GM12878 (cell line): ENCODE results near the gene SMOC2. TPM values are rescaled to one million over a fixed set of nuclear protein-coding genes. Genes with fewer than 3 reads are reported as not detected.

Source experiments
- ATAC-seq: fragments of 200-7000 bp; cut with Tn5 transposase; 3 replicates; pipeline ENCODE4 v1.9.1; 2020; ENCODE audit warnings: mild to moderate bottlenecking, moderate library complexity
- BruUV-seq: library from RNA; stranded (reverse); fragments of 400-500 nt; replicated peaks from 2 replicates; lab custom pipeline; 2021; lab: Mats Ljungman, UMichigan
- CTCF ChIA-PET: fragments of 300-600 bp; sonication (Branson Sonifier 250); formaldehyde crosslinking; extraction: SDS; loops from one replicate; lab custom pipeline; 2021; ENCODE audit warnings: inconsistent platforms; lab: Yijun Ruan, JAX
- POLR2A ChIA-PET: fragments of 350-600 bp; formaldehyde crosslinking; extraction: SDS; loops from one replicate; lab custom pipeline; 2021; ENCODE audit warnings: inconsistent platforms; lab: Charles Lee
- RAD21 ChIA-PET: fragments of 300-600 bp; sonication (Branson Sonifier 250); formaldehyde crosslinking; loops from one replicate; lab custom pipeline; 2023; ENCODE audit warnings: antibody characterized with exemption; ENCODE audit not compliant: unreplicated experiment; lab: Charles Lee
- SMC1A ChIA-PET: fragments of 300-600 bp; sonication (Branson Sonifier 250); formaldehyde crosslinking; loops from one replicate; lab custom pipeline; 2023; ENCODE audit not compliant: unreplicated experiment, uncharacterized antibody; lab: Charles Lee
- DNase-seq: peaks from one replicate; pipeline ENCODE4 v3.0.0-alpha.2; 2011; ENCODE audit warnings: low read depth, low spot score
- FAIRE-seq: peaks from 3 replicates; lab custom pipeline; 2011; peaks lifted over from hg19 to GRCh38; lab: Jason Lieb, UNC
- H2AFZ ChIP-seq: 2 replicates; pipeline ENCODE4 v1.6.0; 2011; ENCODE audit warnings: low read depth, low read length, control low read depth; ENCODE audit not compliant: control insufficient read depth
- H3K27ac ChIP-seq: 2 replicates; pipeline ENCODE4 v1.5.1; 2011; ENCODE audit warnings: control low read depth; ENCODE audit not compliant: control insufficient read depth, insufficient read depth
- H3K27me3 ChIP-seq, 2 experiments: replicated peaks in 1 of 2; 2 replicates each; pipeline versions ENCODE4 v1.6.0 to v1.6.1; 2011; ENCODE audit warnings: low read length in 1 of 2; ENCODE audit not compliant: control insufficient read depth in 2 of 2, insufficient read depth in 2 of 2
- H3K36me3 ChIP-seq, 2 experiments: 2 replicates each; pipeline ENCODE4 v1.5.1; 2011; ENCODE audit warnings: low read length in 1 of 2; ENCODE audit not compliant: control insufficient read depth in 2 of 2, insufficient read depth in 2 of 2
- H3K4me1 ChIP-seq: 2 replicates; pipeline ENCODE4 v1.6.1; 2011; ENCODE audit warnings: mild to moderate bottlenecking, low read length, moderate library complexity, mixed read lengths; ENCODE audit not compliant: control insufficient read depth, insufficient read depth
- H3K4me2 ChIP-seq: 2 replicates; pipeline ENCODE4 v1.6.0; 2011; ENCODE audit warnings: control low read depth; ENCODE audit not compliant: control insufficient read depth, insufficient read depth
- H3K4me3 ChIP-seq: fragments of 200-600 bp; sonication (generic); 2 replicates; pipeline ENCODE4 v1.5.1; 2016
- H3K79me2 ChIP-seq: 2 replicates; pipeline ENCODE4 v1.6.0; 2011; ENCODE audit warnings: low read length; ENCODE audit not compliant: control insufficient read depth, insufficient read depth
- H3K9ac ChIP-seq: 2 replicates; pipeline ENCODE4 v1.8.0; 2011; ENCODE audit warnings: low read length, control low read depth, mixed read lengths; ENCODE audit not compliant: control insufficient read depth, insufficient read depth
- H3K9me3 ChIP-seq: replicated peaks from 3 replicates; pipeline ENCODE4 v1.5.1; 2011; ENCODE audit warnings: mild to moderate bottlenecking, low read length; ENCODE audit not compliant: control insufficient read depth, insufficient read depth
- H4K20me1 ChIP-seq: 2 replicates; pipeline ENCODE4 v1.6.0; 2011; ENCODE audit not compliant: control insufficient read depth, insufficient read depth
- ATF2 ChIP-seq: IDR thresholded peaks from 2 replicates; pipeline ENCODE4 v1.6.1; 2012; ENCODE audit warnings: low read length, inconsistent platforms
- BMI1 ChIP-seq: fragments of 450-650 bp; IDR thresholded peaks from 2 replicates; pipeline ENCODE4 v1.6.1; 2016; ENCODE audit warnings: mild to moderate bottlenecking, moderate library complexity, borderline replicate concordance
- CBX3 ChIP-seq: fragments of 200-600 bp; sonication (generic); IDR thresholded peaks from 2 replicates; pipeline ENCODE4 v1.6.1; 2016; ENCODE audit warnings: low read depth, borderline replicate concordance
- CEBPZ ChIP-seq: fragments of 150-350 bp; IDR thresholded peaks from 2 replicates; pipeline ENCODE4 v1.6.1; 2016; ENCODE audit warnings: low read depth, low read length
- E4F1 ChIP-seq: fragments of 450-650 bp; IDR thresholded peaks from 2 replicates; pipeline ENCODE4 v1.6.1; 2018; ENCODE audit warnings: borderline replicate concordance, mild to moderate bottlenecking; ENCODE audit not compliant: partially characterized antibody
- EZH2 ChIP-seq: IDR thresholded peaks from 2 replicates; pipeline ENCODE4 v1.6.1; 2012; ENCODE audit warnings: low read depth, mild to moderate bottlenecking, control low read depth, inconsistent platforms, low read length, borderline replicate concordance; ENCODE audit not compliant: control insufficient read depth
- HDAC2 ChIP-seq: fragments of 200-600 bp; sonication (generic); IDR thresholded peaks from 2 replicates; pipeline ENCODE4 v1.6.1; 2017
- HDAC6 ChIP-seq: fragments of 200-600 bp; sonication (generic); IDR thresholded peaks from one replicate; pipeline ENCODE4 v1.8.0; 2017; ENCODE audit warnings: antibody characterized with exemption; ENCODE audit not compliant: unreplicated experiment
- MEF2B ChIP-seq: fragments of 450-650 bp; IDR thresholded peaks from 2 replicates; pipeline ENCODE4 v1.6.1; 2018; ENCODE audit warnings: mild to moderate bottlenecking, moderate library complexity; ENCODE audit not compliant: partially characterized antibody, poor library complexity, severe bottlenecking
- NBN ChIP-seq: fragments of 450-650 bp; IDR thresholded peaks from 2 replicates; pipeline ENCODE4 v1.6.1; 2016
- NFIC ChIP-seq: IDR thresholded peaks from 2 replicates; pipeline ENCODE4 v1.6.1; 2012; ENCODE audit warnings: low read depth, mild to moderate bottlenecking, inconsistent platforms, low read length, moderate library complexity
- NR2C1 ChIP-seq: fragments of 450-650 bp; IDR thresholded peaks from 2 replicates; pipeline ENCODE4 v1.6.1; 2017; ENCODE audit warnings: antibody characterized with exemption, mild to moderate bottlenecking, moderate library complexity
- NR2C2 ChIP-seq: IDR thresholded peaks from 2 replicates; pipeline ENCODE4 v1.6.1; 2011; ENCODE audit warnings: borderline replicate concordance, low read depth; ENCODE audit not compliant: control insufficient read depth, insufficient read length
- SPI1 ChIP-seq: IDR thresholded peaks from 2 replicates; pipeline ENCODE4 v1.6.1; 2011; ENCODE audit warnings: low read depth, mild to moderate bottlenecking, low read length, moderate library complexity, borderline replicate concordance; ENCODE audit not compliant: insufficient read depth
- TCF3 ChIP-seq: IDR thresholded peaks from 2 replicates; pipeline ENCODE4 v1.6.1; 2012; ENCODE audit warnings: low read depth, mild to moderate bottlenecking, low read length, borderline replicate concordance; ENCODE audit not compliant: insufficient read depth
- USF1 ChIP-seq: IDR thresholded peaks from 2 replicates; pipeline ENCODE4 v1.6.1; 2011; ENCODE audit warnings: borderline replicate concordance, low read depth, mild to moderate bottlenecking, moderate library complexity, mixed read lengths, low read length; ENCODE audit not compliant: insufficient read depth; ENCODE audit errors: extremely low read length
- ZNF207 ChIP-seq: fragments of 450-650 bp; IDR thresholded peaks from 2 replicates; pipeline ENCODE4 v1.6.1; 2014; ENCODE audit warnings: antibody characterized with exemption, mild to moderate bottlenecking, borderline replicate concordance
- WGBS: methylation state at CpG from one replicate; pipeline ENCODE4 v1.1.6; 2016; ENCODE audit warnings: low lambda C conversion rate; ENCODE audit not compliant: insufficient replicate concordance, insufficient coverage; ENCODE audit errors: missing lambda C conversion rate; 5-methylcytosine and 5-hydroxymethylcytosine counted together
- in situ Hi-C: fragments of 300-500 bp; cut with MboI; formaldehyde crosslinking; loops from 9 replicates; pipeline ENCODE4 v1.14.3; 2018; ENCODE audit warnings: mixed read lengths
- intact Hi-C: fragments of 100-400 bp; cut with micrococcal nuclease; formaldehyde crosslinking; loops from one replicate; pipeline ENCODE4 v1.14.2; 2022; ENCODE audit not compliant: unreplicated experiment
- polyA plus RNA-seq, 11 experiments: library from polyadenylated mRNA; depleted of rRNA in 4 of 11; unstranded in 6 of 11; stranded (reverse) in 5 of 11; fragments of >200 nt; fragmentation: Nextera tagmentation in 4 of 11; fragmentation: Illumina TruSeq in 1 of 11; extraction: Ambion mirVana in 4 of 11; extraction: Trizol in 1 of 11; gene quantifications; 1 replicate in 1 of 11; 2 replicates in 10 of 11; pipeline versions ENCODE4 v1.2.1 to v1.2.3, GENCODE V29; 2011 to 2016; ENCODE audit warnings: inconsistent platforms in 2 of 11, missing spikeins in 2 of 11, low read depth in 1 of 11
- total RNA-seq, 4 experiments: library from RNA; depleted of rRNA in 3 of 4; stranded (reverse); fragments of >200 nt in 3 of 4; fragmentation: Illumina TruSeq in 1 of 4; extraction: Trizol in 1 of 4; gene quantifications; 2 replicates each; pipeline versions ENCODE4 v1.2.1 to v1.2.3, GENCODE V29; 2013 to 2021

The SMOC2 gene
- total and polyA plus RNA-seq, 10 of the 15 experiments (the other 5 are each of a cell fraction or from before 2014, with no cell fraction given), result 0.10 to 0.12 TPM; not detected in 8

GRCh38 chr6:168563656-168564055 lies 122.7 kb downstream of the SMOC2 start:
- Histone ChIP-seq H3K36me3 (no peaks in the 10 kb centered on the region), H4K20me1 (no peaks in the 10 kb centered on the region), H3K27ac (no peak overlapping the region), H3K27me3 (no peaks in the 10 kb centered on the region), H3K9me3 (no peaks in the 10 kb centered on the region), H3K4me1 (no peaks in the 10 kb centered on the region), H3K79me2 (no peaks in the 10 kb centered on the region), H3K4me3 (no peak overlapping the region), H3K9ac (no peak overlapping the region), H2AFZ (no peak overlapping the region), H3K4me2 (no peak overlapping the region)
- ChIA-PET SMC1A (no interaction called here), POLR2A (no interaction called here), CTCF (no interaction called here), RAD21 (no interaction called here)
- WGBS, result 57% methylated on average over 11 of the region's 11 CpGs
- no peak for FAIRE-seq
- no TSS peak for BruUV-seq
- ATAC-seq, result no peak
- in situ Hi-C loops, result no loop called here
- intact Hi-C loops, result no loop called here
- no peak for DNase-seq
- TF ChIP-seq NR2C1, result no peak
- TF ChIP-seq E4F1, result no peak
- no peak for TF ChIP-seq MEF2B
- no peak for TF ChIP-seq NBN
- no peak for TF ChIP-seq SPI1
- no peak for TF ChIP-seq CBX3
- no peak for TF ChIP-seq ATF2
- no peak for TF ChIP-seq NR2C2
- TF ChIP-seq EZH2, result no peak
- TF ChIP-seq HDAC6, result no peak
- no peak for TF ChIP-seq TCF3
- TF ChIP-seq HDAC2, result no peak
- TF ChIP-seq NFIC, result no peak
- TF ChIP-seq USF1, result no peak
- TF ChIP-seq ZNF207, result no peak
- no peak for TF ChIP-seq CEBPZ
- no peak for TF ChIP-seq BMI1
